T-helper 22 cell (primary cell): Measurements from ENCODE around the gene CACNB3.
A peak's percentile ranks its signal among the peaks of the same experiment; 100 is the strongest.

Source experiments
- DNase-seq: peaks from one replicate; pipeline ENCODE4 v3.0.0-alpha.2; 2020; ENCODE audit warnings: low read depth

CACNB3 gene

DNA sequence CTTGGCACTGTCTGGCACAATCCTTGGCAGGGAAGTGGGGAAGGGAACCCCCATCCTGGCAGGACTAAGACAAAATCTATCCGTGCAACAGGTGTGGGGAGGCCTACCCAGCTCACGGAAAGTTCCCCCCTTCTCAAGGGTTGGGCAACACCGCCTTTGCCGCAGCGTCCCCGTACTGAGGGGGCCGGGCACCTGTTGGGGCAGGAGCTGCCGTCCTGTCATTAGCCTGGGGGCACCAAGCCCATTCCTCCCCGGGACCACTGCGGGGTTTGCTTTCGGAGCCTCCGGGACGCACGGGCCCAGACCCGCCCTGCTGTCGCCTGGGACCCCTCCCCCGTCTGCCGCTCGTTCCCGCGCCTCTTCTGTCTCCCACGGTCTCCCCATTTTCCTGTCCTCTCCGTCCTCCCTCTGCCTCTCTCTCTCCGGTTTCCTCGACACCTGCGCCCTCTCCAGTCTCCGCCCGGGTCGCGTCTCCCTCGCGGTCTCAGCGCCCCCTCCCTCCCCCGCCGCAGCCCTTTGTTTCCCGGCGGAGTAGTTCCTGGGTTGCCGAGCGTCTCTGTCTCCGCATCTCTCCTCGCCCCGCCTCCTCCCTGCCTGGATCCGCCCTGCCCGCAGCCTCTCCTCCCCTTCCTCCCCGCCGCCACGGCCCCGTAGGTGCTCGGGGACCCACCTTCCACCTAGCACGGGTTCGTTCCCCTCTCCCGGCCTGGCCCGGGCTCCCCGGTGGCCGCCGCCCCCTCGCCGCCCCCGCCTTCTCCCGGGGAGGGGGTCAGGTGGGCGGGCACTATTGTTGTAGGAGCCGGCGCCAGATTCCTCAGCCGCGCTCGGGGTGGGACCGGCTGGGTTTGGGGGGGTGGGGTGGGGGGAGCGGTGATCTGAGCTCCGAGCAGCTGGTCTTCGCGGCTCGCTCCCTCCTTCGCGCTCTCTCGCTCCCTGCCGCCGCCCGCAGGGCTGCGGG, at the start of gene CACNB3:
CACNB3 (plus strand) TSS at position 624 of the 958 bp plus-strand sequence. CDS start 434 bp downstream, outside the sequence.
- peak; percentile 80 for DNase-seq

DNA sequence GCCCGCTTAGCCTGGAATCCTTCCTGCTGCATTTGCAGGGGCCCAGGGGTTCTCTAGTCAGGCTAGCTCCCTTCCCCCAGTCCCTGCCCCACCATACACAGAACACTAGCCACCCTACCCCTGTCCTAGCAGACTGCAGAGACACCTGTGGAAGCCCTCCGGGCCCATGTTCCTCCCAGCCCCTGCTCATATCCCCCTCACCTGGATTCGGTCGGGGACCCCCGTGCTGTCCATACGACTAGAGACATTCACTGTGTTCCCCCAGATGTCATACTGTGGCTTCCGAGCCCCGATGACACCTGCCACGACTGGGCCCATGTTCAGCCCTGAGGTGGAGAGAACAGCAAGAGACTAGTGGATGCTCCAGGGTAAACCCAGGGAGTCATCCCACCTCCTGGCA, 49.6 kb upstream of the CACNB3 start:
- DNase-seq, result no peak

DNA sequence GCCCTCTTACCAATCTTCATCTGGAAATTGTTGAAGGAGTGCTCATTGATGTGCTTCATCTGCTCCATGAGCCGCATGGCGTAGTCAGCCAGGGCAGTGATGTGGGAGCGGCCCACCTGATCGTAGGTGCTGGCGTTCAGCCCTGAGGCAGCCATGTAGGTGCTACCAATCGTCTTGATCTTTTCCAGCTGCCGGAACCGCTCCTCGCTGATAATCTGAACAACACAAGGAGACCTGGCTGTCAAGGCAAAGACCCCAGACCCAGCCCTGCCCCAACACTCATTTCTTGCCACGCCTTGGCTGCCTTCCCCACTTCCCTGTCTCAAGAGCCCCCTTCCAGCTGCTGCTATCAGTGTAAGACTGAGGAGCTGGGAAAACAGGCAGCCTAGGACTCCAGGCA, 47.5 kb upstream of the CACNB3 start:
- DNase-seq, result no peak

DNA sequence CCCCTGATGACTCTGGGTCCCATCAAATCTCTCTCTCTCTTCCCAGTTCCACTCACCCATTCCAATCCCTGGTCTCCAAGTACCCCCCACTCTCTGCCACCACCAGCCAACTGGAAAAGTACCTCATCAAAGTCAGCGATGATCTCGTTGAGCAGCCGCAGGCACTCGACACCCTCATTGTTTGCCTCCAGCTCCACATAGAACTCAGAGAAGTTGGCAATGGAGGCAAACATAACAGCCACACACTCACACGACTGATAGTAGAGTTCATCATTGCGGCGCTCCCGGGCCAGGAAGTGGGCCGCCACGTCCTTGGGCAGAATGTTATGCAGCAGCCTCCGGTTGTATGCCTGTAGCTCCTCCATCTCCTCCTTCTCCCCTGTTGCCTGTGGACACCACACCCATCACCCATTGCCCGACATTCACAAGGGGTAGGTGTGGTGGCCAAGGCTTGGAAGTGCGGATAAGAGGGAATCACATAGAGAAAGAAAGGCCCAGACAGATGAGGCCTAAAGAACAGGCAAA, 46.6 kb upstream of the CACNB3 start:
- DNase-seq, result no peak

DNA sequence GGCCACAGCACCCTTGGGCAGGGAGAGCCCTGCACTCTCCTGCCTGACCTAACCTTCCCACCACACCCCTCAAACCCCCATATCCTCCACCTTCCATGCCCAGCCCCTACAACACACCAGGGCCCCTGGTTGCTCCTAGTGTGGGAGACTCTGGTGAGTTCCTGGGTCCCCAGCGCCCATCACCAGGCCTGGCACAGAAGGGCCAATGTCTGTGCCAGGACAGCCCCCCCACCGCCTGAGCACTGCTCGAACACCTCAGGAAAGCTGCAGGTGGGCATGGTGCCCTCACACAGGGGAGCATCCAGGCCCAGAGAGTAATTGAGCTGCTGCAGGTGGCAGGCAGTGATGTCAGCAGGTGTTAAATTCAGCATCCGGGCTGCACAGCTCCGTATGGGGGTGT, 44.6 kb upstream of the CACNB3 start:
- no peak for DNase-seq

DNA sequence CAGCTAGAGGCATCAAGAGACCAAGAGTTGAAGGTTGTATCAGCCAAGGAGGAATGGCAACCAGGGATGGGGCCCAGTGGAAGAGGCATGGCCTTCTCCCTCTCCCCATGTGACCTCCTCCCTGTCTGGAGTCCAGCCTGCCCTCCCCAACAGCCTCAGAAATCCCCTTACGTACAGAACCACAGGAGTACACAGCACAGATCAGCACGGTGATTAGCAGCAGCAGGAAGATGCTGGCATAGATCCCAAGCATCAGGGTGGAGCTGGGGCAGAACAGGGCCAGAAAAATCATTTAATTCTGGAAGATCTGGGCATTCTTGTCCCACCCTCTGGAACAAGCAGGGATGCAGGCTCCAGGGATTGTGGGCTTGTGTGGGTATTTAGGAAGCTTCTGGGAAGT, 43.8 kb upstream of the CACNB3 start:
- no peak for DNase-seq

DNA sequence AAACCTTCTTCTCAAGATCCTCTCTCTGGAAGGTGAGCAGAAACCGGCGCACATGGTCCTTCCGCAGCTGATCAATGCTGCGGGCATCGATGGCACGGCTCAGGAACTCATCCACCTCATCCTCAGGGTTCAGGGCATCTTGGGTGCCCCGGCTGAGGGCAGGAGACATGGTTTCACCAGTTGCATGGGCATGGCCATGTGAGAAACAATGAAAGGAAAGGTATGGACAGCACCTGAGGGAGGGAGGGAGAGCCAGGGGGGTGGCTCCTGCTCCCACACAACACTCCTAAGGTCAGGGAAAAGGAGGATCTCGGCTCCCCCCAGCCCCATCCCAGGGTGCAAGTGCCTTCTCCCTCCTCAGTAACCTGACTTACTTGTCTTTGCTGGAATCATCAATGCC, 43.0 kb upstream of the CACNB3 start:
- no peak for DNase-seq

DNA sequence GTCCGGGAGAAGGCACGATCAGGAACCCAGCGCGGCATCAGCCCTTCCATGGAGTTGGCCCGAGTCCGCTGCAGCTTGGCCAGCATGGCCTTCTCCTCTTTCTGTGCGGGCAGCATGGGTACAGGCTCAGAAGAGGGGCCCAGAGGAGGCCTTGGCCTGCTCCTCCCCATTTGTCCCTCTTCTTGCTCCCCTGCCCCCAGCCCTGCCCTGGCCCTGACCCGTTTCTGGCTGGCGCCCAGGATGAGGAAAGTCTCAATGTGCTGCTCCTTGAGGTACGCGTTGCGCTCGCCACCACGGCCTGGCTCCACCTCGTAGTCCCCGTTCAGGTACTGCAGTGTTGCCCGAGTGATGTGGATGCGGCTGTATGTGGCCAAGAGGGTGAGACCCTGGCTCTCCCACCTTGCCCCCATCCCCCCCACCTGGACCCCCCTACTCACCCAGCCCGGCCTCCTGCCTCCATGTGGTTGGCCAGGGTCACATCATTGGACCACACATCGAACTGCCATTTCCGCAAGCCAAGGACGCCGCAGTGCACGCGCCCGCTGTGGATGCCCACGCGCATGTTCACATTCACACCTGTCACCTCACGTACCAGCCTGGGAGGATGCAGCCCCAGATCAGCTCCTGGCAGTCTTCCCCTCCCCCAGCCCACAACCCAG, 42.2 kb upstream of the CACNB3 start:
- no peak for DNase-seq

DNA sequence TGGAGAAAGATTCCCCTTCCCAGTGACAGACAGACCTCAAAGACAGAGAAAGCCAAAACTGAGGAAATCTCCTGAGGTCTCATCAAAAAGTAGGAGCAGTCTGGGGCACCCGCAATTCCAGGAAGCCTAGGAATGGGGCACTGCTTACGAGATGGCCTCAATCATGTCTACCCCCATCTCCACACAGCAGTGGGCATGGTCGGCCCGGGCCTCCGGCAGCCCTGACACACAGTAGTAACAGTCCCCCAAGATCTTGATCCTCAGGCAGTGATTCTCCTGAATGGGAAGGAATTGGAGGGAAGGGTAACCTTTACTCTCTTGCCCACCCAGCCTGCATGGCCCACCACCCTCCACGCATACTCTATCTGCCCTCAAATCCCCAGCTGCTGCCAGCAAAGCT, 41.3 kb upstream of the CACNB3 start:
- DNase-seq, result no peak

DNA sequence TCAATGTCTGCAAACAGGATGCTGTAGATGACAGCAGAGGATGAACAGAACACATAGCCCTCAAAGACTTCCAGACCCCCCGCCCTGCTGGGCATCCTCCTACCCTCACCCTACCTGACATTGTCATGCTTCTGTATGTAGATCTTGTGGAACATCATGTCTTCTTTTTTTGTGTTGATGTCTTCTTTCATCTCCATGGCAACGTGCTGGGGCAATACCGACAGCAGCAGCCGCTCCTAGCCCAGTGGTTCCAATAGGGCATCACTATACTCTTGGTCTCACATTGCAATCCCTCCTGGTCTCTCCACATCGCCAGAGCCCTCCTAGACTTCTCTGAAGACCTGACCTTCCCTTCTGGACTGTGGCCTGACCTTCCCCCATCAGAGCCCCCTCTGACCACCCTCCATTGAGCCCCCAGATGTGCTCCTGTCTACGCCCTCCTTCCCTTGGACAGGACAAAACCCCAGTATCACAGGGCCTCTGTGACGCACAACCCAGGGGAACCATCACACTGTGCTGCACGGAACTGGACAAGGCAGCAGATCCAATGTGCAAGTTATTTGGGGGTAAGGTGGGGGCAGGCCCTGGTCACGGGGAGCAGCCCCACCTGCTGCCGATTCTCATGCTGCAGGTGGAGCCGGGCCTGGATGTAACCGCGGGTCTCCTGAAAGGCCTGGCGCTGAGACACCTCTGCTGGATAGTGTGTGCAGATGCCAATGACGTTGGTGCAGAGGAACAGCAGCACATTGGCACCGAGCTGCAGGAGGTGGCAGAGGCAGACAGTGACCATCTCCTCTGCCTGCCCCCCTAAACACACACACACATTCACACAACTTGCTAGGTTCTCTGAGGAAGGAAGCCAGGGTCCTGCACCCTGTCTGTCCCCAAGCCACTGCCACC, 40.5 kb upstream of the CACNB3 start:
- no peak for DNase-seq

DNA sequence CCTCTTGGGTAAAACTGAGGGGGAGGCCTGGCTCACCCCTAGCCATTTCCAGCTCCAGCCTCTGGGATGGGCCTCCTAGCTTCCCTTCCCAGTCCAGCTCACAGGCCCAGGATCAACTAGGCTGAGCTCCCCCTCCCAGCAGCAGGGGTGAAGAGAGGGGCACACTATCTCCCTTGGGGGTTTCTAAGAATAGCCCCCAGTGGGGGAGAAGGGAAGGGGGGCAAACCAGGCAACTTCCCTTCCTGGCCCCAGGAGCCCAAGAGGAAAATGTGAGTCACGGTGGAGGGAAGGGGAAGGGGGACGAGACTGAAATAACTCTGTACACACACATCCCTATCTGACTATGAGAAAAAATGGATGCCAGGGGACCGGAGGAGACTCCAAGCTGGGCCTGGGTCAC, 38.4 kb upstream of the CACNB3 start:
- DNase-seq, result no peak

DNA sequence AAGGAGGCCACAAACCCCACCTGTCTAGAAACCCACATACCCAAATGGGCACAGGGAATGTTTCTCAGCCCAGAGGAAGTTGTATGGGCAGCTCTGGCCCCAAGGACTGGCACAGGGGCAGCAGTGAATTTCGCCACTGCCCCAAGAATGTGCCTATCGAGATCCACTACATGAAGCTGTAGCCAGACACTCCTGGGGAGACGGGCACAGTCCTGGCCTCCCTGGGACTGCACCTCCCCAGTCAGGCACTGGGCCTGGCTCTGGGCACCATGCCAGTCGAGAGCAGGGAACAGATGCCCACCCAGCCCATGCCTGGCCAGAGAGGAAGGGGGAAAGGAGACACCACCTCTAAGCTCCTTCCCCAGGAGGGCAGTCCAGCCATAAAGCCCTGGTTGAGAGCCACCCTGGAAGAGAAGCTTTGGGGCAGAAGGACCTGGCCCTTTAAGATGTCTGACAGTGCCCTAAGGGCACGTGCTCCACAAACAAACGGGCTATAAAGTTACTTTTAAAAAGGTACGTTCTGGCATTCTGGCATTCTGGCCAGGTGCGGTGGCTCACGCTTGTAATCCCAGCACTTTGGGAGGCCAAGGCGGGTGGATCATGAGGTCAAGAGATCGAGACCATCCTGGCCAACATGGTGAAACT, 37.8 kb upstream of the CACNB3 start:
- DNase-seq, result no peak

DNA sequence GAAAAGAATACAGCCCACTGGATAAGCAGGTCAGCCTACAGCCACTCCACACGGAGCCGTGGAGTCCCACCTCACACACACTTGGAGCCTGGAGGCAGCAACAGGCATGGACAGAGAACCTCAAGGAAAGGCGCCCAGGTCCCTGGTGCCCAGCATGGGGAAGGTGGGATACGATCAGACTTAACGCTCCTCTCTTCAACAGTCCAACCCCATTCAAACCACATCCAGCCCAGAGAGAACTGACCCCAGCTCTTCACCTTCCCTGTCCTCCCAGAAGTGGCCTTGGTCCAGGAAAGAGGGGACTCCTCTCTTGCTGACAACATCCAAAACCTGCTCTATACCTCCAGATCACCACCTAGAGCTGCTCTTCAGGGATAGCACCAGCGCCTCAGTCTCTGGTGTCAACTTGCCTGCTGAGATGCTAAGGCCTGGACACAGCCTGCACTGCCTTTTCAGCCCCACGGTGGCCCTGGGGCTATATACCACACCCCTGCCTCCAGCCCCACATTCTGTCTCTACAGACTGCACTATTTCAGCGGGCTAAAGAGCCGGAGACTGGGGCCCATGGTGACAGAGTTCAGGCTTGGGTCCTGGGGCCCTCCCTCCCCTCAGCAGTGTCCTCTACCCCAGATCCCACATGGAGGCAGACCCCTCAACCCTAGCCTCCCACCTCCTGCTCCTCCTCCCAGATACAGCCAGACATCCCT, 36.4 kb upstream of the CACNB3 start:
- DNase-seq, result no peak

DNA sequence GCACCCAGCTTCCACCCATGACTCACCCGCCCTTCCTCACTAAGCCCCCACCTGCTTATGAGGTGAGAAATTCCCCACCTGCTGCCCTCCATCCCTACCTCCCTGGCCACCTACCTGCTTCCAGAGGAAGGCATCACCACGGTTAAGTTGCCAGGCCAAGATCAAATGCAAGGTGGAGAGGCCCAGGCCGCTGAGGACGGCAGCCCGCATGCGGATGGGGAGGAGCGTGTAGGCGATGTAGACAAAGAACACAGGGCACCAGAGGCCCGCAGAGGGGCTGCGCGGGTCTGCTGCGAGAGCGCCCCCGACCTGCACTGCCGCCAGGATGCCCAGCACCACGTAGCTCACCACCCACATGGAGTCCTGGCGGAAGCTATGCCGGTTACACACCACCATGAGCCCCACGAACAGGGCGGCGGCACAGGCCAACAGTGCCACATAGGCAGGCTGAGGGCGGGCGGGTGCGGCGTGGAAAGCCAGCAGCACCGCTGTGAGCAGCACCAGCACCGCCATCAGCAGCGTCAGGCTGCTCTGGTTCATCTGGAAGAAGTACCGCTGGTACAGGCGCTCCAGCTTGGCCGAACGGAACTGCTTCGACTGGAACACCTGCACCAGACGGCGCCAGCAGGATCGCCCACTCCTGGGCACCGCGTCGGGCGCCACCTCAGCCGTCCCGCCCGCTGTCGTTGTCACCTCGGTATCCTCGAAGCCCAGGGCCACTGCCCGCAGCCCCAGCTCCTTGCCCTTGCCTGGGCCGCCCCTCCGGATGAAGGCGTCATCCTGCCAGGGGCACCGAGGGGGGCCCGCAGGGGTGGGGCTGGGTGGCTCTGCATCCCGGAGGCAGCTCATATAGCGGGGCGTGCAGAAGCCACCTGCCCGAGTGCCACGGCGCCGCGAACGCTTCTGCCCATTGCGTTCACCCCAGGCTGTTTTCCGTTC, 35.6 kb upstream of the CACNB3 start:
- DNase-seq, result no peak

DNA sequence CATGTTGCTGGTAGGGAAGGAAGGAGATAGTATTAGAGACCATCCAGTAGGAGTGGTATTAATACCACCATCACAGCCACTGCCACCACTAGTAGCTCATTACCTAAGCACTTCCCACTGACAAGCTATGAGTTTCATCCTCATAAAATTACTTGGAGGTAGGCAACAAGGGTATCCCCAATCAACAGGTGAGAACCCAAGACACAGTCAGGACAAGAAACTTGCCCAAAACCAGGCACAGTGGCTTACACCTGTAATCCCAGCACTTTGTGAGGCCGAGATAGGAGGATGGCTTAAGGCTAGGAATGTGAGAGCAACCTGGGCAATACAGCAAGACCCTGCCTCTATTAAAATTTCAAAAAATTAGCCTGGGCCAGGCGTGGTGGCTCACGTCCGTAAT, 34.9 kb upstream of the CACNB3 start:
- DNase-seq, result no peak

DNA sequence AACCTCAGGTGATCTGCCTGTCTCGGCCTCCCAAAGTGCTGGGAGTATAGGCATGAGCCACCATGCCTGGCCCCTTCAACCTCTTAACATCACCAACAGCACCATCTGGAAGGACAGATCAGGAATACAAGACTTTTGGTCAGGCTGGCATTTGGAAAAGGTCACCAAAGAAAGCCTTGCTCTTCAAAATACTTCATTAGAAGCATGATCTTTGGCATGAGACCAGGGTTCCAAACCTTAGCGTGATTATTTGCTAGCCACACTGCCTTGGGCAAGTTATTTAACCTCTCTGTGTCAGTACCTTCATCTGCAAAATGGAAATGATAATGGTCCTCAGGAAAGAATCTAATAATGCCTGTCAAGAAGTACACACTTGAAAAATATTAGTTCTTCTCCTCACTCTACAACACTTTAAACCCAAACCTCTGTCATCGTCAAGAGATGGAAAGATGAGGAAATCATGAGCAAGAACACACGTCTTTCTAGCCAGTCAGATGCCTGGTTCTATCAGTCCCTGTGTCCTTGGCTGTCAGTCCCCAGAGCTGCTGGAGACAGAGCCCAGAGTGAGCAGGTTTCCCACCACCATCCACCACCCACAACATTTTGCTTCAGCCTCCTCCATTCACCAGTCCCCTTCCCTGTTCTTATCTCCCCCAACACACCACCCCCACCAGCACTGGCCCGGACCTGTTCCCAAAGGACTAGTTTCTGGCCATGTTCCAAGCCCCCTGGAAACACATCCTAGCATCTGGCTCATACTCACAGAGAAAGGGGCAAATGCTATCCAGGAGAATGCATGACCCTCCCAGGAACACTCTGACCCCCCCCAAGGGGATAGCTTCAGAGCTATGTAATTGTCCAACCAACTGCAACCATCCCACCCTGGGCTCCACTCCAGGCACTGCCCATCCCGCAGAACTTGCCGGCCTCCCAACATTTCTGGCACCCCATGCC, 31.4 kb upstream of the CACNB3 start:
- no peak for DNase-seq

DNA sequence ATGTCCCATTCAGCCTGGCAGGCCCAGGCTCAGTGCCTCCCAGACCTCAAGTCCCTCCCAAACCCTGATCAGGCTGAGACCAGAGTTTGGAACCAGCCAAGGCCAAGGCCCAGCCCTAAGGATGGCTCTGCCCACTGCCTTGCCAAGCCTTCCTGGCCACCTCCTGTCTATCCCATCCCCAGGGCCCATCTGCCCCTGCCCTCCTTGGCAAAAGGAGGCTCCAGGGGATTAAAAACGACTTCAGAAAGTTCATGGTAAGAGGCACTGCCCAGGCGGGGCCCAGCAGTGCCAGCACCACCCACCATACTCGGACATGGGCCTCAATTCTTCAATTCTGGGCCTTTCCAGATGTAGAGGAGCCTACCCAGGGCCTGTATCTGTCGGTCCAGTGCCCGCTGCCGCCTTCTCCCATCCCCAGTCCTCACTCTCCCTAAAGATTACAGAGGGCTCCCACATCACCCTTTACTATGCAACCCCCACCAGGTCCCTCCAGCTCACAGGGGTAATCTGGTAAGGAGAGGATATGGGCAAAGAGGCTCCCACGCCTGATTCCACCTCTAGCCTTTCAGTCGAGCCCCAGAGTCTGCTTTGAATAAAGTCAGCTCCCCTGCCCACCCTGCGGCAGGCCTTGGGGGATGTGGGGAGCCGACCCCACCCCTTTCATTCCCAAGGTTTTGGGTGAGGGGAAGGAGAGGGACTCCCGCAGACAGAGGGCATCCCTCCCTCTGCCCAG, 30.3 kb upstream of the CACNB3 start:
- DNase-seq, result no peak

DNA sequence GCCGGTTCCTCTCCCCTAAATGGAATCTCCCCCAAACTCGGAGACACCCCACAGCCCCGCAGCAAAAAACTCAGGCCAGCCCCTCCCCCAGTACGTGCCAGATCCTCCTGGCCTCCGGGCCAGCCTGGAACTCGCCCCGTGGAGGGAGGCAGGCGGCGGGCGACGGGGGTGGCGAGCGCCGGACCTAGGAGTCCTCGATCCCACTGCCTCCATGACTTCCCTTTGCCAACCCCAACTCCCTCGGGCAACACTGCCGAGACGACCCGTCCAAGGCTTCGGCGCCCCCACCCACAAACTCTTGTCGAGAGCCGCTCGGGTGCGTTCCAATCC, 29.8 kb upstream of the CACNB3 start:
- DNase-seq, result no peak
